GM10266 (cell line): ENCODE measurements around the gene MGAT5B.

Experiments used
- DNase-seq: peaks from one replicate; pipeline ENCODE4 v3.0.0; 2012; ENCODE audit errors: extremely low spot score
- TF ChIP-seq, protein P1 (sequence below): IDR thresholded peaks from 2 replicates; pipeline ENCODE4 v1.5.1; 2012; ENCODE audit warnings: mild to moderate bottlenecking, low read depth; ENCODE audit not compliant: control insufficient read depth, insufficient read depth; ENCODE audit errors: missing control alignments

Gene MGAT5B

DNA sequence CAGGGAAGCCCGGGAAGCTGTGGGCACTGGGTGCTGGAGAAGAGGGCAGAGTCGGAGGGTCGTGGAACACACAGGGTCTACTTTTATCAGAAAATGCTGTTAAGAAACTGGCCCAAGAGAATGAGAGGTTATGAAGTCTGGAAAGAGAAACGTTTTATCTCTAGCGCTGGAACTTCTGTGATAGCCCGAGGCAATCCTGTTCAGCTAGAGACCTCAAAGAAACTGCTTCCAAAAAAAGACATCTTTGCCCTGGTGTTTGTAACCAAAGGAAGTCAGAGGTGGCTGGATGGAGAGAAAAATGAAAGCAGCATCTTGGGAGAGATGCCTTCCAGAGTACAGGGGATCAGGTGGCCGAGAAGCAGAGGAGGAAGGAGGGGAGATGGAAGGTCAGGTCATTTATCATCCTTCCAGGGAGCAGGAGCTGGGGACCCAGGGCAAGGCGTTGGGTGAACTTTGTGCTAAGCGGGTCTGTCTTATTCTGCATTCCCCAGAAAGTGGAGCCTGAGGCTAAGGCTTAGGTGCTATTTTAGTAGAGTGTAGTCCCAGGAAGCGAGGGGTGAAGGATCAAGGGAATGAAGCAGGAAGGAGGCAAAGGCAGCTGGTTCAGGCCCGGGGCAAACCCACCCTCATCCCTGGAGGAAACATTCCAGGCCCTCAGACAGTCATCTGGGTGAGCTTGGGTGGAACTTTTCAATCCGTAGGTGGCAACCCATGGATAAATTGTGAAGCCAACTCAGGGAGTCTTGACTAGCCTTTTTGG, 66.5 kb downstream of the MGAT5B start:
- TF ChIP-seq, protein P1, sequence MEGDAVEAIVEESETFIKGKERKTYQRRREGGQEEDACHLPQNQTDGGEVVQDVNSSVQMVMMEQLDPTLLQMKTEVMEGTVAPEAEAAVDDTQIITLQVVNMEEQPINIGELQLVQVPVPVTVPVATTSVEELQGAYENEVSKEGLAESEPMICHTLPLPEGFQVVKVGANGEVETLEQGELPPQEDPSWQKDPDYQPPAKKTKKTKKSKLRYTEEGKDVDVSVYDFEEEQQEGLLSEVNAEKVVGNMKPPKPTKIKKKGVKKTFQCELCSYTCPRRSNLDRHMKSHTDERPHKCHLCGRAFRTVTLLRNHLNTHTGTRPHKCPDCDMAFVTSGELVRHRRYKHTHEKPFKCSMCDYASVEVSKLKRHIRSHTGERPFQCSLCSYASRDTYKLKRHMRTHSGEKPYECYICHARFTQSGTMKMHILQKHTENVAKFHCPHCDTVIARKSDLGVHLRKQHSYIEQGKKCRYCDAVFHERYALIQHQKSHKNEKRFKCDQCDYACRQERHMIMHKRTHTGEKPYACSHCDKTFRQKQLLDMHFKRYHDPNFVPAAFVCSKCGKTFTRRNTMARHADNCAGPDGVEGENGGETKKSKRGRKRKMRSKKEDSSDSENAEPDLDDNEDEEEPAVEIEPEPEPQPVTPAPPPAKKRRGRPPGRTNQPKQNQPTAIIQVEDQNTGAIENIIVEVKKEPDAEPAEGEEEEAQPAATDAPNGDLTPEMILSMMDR: no peak
- DNase-seq: no peak

DNA sequence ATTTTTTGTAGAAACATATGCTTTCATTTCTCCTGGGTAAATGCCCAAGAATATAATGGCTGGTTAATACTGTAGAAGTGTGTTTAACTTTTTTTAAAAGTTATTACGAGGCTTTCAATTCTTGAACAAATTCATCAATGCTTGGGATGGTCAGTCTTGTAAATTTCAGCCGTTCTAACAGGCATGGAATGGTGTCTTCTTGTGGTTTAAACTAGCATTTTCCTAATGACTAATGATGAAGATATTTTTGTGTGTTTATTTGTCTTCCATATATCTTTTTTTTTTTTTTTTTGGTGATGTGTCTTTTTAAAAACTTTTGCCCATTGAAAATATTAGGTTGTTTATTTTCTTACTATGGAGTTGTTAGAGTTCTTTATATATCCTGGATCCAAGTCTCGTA, 67.1 kb downstream of the MGAT5B start:
- DNase-seq: no peak

DNA sequence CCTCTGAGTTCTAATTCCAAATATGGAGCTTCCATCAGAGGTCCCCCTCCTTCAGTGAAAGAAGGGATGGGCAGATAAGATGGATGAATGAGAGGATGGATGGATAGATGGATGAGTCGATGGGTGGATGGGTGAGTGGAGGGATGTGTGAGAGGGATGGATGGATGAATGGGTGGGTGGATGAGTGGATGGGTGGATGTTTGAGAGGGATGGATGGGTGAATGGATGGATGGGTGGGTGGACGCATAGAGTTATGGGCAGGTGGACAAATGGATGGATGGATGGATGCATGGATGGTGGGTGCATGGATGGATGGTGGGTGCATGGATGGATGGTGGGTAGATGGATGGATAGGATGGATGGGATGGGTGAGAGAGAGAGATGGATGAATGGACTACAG, 69.0 kb downstream of the MGAT5B start:
- TF ChIP-seq, protein P1: no peak
- DNase-seq: no peak

More for the DNA sequence above, 67.1 kb downstream of the MGAT5B start:
- TF ChIP-seq, protein P1: no peak

DNA sequence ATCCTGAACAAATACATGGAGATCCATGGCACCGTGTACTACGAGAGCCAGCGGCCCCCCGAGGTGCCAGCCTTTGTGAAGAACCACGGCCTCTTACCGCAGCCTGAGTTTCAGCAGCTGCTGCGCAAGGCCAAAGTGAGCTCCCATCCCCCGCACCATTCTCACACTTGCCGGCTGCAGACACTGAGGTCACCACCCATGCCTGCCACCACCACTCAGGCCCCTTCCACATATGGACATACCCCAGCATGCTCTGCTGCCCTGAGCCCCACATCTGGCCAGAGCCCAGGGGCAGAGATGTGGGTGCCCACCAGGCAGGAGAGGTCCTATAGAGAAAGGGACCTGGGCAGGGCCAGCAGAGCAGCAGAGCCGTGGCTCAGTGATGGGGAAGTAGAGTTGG, 69.8 kb downstream of the MGAT5B start:
- TF ChIP-seq, protein P1: no peak

DNA sequence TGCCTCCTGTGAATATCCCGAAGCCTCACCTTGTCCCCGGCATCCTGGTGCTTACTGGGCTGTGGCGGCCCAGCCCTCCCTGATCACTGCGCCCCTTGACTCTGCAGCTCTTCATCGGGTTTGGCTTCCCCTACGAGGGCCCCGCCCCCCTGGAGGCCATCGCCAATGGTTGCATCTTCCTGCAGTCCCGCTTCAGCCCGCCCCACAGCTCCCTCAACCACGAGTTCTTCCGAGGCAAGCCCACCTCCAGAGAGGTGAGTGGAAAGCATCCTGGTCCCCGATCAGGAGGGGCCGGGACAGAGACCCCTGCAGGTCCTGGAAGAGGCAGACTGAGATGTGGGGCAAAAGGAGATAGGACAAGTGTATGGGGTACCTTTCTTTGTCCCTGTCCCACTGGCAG, 72.1 kb downstream of the MGAT5B start:
- DNase-seq: no peak
- TF ChIP-seq, protein P1: no peak

More for the DNA sequence above, 69.8 kb downstream of the MGAT5B start:
- DNase-seq: no peak

DNA sequence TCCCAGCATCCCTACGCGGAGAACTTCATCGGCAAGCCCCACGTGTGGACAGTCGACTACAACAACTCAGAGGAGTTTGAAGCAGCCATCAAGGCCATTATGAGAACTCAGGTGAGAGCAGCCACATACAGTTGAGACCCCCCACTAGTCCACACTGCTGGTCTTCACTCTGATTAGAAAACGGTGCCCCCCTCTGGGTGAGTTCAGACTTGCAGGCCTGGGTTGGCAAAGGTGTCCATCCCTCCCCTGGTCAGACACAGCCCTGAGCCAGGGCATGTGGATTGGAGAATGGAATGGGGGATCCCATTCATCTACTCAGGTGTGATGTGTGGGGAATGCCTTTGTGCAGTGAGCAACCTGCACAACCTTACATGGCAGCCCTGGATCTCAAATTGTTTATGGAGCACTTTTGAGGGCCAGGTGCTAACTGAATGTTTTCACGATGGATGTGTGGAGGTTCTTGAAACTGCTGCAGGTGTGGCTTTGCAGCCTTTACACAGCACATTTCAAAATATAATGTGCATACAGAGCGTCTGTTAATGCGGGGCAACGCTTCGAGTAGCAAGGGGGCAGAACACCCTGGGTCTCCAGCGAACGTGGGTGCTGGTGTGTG, 72.6 kb downstream of the MGAT5B start:
- DNase-seq: no peak
- TF ChIP-seq, protein P1: no peak

DNA sequence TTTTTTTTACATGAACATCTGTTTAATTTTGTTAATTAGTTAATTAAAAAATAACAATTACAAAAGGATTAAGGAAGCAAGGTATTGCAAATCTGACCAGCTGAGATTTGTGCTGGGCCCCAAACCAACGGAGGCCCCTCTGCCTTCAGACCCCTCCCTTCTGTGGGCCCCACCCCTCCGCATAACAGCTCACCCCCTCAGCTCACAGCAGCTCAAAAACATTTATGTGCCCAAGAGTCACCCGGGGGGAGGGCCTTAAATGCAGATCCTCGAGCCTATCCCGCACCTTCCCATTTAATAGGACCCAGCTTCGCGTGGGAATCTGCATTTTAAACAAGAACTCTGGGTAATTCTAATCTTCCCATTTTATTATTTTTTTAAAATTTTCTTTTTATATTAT, 75.0 kb downstream of the MGAT5B start:
- TF ChIP-seq, protein P1: no peak

More for the DNA sequence above, 75.0 kb downstream of the MGAT5B start:
- no peak for DNase-seq
